Activated CD8-positive, alpha-beta memory T cell treated with anti-CD3 and anti-CD28 coated beads, Interleukin-2, amount 50 U/mL, for 24 hours (primary cell): Measurements from ENCODE around the gene TFPT.
"Not testable (repeated sequence)": the region's sequence is repeated elsewhere in the genome, so short reads cannot be mapped to it uniquely, and the experiment has no call there.

Experiments used
- DNase-seq: peaks from one replicate; pipeline ENCODE4 v3.0.0-alpha.2; 2020; ENCODE audit errors: extremely low read depth

TFPT gene

GRCh38 chr19:54121259-54121658 is 5.8 kb upstream of the TFPT start:
- no peak for DNase-seq

DNA sequence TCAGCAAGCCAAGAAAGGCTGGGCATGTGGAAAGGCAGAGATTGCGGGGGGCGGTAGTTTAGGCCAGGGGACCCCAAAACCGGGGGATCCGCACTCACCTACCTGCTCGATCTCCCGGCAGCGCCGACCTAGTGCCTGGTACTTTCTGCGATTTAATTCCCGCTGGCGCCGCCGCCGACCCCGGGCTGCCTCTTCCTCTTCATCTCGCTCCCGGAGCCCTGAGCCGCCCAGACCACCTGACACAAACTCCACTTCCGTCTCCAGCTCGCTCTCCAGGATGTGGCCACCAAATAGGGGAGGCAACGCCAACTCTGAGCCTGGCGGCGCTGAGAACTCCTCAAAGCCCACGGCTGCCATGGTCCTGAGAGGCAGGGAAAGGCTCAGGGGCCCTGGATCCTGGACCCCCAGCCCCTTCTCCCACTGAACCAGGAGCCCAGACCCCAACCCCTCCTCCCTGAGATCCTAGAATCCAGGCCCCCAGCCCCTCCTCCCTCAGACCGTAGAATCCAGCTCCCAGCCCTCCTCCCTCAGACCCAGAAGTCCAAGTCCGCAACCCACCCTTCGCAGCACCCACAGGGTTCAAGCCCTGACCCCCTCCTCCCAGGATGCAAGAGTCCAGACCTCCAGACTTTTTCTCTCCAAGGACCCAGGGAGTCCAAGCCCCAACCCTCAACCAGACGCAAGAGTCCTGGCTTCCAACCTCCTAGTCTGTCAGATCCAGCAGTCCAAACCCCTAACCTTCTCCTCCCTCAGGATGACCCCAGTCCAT is 933 bp downstream of the TFPT start:
- DNase-seq, result no peak

GRCh38 chr19:54109651-54110050 is 5.8 kb downstream of the TFPT start:
- DNase-seq, result no peak

- DNase-seq, result no peak
These were observed 7.0 kb downstream of the TFPT start for GRCh38 chr19:54108496-54108895.

- no peak for DNase-seq
These were observed 7.5 kb downstream of the TFPT start for GRCh38 chr19:54107876-54108490.

- no peak for DNase-seq
These were observed 8.7 kb downstream of the TFPT start for GRCh38 chr19:54106716-54107115.

DNA sequence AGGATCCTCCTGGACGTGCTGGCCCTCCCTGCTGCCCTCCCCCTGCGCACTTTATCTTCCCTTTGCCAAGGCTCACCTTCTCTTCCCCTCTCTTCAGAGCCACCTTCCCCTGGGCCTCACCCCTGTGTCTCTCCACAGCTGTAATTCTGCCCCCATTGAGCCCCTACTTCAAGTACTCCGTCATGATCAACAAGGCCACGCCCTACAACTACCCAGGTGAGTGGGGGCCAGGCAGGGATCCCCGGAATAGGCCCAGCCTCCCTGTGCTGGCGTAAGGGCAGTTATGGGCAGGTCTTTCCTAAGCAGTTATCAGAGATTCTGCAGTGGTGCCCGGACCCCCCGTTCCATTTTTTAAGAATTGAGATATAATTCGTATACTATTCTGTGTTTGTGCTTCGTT is 9.7 kb downstream of the TFPT start:
- no peak for DNase-seq

DNA sequence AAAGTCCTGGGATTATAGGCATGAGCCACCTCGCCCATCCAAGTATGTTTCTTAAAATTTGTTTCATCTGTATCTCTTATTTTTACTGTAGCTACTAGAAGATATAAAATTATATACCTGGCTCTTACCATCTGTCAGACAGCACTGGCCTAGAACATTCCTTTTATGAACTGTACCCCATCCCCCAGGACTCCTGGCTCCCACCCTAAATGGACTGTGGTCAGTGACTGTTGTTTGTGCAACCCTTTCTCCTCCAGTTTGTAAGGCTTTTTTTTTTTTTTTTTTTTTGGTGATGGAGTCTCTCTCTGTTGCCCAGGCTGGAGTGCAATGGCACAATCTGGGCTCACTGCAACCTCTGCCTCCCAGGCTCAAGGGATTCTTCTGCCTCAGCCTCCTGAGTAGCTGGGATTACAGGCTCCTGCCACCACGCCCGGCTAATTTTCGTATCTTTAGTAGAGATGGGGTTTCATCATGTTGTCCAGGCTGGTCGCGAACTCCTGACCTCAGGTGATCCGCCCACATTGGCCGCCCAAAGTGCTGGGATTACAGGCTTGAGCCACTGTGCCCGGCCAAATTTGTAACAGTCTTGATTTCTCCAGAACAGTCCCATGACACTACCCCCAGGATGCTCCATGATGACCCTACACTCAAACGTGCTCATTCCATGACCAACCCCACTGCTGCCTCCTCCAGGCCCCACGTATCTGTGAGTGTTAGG is 10.3 kb downstream of the TFPT start:
- DNase-seq, result no peak

DNA sequence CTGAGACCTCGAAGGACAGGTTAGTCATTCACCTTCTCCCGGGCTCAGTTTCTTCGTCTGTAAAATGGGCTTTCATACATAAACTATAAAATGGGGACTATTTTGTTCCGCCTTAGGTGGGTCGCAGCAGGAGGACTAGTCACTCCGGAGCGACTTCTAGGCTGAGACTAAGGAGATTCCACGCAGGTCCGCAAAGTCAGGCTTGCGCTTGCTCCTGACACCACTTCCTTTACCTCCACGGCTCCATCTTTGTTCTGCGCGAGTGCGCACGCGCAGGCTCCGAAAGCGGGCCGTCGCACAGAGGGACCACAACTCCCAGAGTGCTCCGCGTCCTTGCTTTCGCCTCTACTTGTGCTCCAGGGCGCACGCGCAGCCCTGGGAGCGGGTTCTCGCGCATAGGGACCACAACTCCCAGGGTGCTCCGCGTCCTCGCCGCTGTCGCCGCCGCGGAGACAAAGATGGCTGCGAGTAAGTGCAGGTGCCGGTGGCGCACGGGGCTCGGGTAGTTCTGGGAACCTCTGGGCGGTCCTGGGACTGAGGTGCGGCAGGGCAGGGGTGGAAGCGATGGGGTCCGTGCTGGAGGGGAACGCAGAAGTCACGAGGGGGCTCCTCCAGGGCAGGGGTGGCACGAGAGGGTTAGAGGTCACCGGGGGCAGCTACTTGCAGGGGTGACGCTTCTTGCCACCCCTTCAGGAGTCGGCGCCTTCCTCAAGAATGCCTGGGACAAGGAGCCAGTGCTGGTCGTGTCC is 12.9 kb downstream of the TFPT start, which contains the start of gene NDUFA3:
TSS of gene NDUFA3 (plus strand) at position 435 of the 749 bp plus-strand sequence. CDS start at position 459, 24 bp downstream.
- DNase-seq, result peak; percentile 90

DNA sequence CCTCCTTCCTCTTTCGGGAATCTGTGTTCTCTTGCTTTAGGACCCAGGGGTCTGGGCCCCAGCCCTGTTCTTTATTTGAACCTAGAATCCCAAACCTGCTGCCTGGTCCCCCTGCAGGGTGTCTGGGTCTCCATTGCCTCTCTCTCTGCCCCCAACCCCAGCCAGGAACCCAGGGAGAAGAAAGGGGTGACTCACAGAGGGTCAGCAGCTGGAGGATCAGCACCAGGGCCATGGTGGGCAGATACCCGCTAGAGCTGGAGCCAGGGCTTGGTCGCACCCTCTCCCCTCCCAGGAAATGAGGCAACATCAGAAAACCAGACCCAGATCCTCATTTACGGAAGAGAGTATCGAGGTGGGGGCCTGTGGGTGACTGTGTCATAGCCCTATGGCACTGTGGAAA is 14.9 kb downstream of the TFPT start, which contains the start of gene OSCAR:
TSS of gene OSCAR (minus strand) at position 243 of the 400 bp plus-strand sequence. CDS start at position 232, 11 bp downstream.
- no peak for DNase-seq

- not testable (repeated sequence) for DNase-seq
These were observed 15.6 kb downstream of the TFPT start for GRCh38 chr19:54099903-54100255.

DNA sequence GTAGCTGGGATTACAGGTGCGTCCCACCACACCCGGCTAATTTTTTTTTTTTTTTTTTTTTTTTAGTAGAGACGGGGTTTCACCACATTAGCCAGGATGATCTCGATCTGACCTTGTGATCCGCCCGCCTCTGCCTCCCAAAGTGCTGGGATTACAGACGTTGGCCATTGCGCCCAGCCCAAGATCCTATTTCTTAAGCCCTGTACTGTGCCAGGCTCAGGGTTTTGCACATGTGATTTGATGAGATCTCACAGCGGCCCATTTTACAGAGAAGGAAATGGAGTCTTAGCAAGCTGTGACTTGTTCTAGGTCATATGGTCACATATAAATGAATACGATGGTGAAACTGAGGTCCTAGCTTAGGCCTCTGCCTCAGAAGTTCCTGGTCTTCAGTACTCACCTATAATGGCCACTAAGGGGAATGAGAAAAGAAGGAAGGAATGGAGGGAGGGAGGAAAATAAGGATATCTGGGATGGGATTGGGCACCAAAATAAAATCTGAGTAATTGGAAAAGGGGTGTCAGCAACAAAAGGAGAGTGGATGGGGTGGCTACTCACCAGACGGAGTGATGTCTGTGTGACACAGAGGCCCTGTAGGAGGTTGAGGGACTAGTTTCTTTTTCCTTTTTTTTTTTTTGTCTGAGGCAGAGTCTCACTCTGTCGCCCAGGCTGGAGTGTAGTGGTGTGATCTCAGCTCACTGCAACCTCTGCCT is 16.1 kb downstream of the TFPT start:
- no peak for DNase-seq

- DNase-seq, result no peak
These were observed 18.8 kb downstream of the TFPT start for GRCh38 chr19:54096617-54097106.

DNA sequence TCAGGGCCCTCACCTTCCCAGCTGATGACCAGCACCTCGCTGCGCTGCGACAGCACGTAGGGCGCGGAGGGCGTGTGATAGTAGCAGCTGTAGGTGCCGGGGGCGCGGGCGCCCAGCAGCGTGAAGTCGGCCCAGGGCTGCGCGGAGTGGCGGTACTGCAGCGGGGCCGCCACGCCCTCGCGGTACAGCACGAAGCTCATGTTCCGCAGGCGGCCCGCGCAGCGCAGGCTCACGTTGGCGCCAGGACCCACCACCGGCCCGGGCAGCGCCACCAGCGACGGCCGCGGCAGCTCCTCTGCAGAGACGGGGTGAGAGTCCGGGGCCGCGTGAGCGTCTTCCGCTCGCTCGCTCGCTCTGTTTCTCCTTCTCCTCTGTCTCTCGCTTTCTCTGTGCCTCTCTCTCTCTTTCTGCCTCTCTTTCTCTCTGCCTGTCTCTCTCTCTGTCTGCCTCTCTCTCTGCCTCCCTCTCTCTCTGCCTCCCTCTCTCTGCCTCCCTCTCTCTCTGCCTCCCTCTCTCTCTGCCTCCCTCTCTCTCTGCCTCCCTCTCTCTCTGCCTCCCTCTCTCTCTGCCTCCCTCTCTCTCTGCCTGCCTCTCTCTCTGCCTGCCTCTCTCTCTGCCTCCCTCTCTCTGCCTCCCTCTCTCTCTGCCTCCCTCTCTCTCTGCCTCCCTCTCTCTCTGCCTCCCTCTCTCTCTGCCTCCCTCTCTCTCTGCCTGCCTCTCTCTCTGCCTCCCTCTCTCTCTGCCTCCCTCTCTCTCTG is 19.4 kb downstream of the TFPT start:
- DNase-seq, result not testable (repeated sequence)

DNA sequence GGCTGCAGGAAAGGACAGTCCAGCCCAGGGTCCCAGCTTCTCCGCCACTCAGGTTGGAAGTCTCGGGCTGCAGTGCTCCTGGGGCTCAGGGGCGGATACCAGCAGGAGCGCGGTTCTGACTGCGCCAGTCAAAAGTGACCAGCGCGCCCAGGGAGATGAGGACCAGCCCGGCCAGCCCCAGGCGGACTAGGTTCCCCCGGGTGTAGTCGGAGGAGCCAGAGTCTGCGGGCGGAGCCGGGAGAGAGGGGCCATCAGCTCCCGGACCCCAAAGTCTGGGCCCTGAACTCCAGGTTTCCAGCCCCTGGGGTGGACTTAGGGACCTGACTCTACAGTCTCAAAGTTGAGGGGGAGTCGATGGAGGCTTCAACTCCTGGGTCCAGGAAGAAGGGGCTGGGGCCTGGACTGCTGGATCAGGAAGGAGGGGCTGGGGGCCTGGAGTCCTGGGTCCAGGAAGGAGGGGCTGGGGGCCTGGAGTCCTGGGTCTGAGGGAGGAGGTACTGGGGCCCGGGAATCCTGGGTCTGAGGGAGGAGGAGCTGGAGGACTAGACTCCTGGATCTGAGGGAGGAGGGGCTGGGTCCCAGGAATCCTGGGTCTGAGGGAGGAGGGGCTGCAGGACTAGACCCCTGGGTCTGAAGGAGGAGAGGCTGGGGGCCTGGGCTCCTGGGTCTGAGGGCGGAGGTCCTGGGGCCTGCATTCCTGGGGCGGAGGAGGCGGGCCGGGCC is 20.2 kb downstream of the TFPT start:
- DNase-seq, result no peak

- no peak for DNase-seq
These were observed 20.9 kb downstream of the TFPT start for GRCh38 chr19:54094426-54095000.

- no peak for DNase-seq
These were observed 31.0 kb downstream of the TFPT start for GRCh38 chr19:54084410-54084809.

DNA sequence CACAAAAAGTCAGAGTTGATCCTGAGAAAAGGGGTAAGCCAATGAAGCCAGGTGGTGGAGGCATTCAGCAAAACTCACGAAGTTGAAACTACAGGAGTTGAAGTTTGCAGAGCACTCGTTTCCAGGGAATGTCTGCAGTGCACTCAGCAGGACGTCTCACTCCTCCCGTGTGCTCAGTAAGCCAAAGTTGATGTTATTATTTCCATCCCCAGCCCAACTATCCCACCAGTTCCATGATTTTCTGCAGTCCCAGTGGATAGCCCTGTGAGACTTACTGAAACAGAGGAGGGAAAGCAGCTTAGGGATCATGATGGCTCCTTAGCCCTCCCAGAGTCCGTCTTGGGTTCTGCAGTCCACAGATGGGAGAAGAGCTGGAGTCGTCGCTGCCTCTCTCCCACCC is 34.4 kb downstream of the TFPT start, which contains the start of gene TARM1:
TSS of gene TARM1 (minus strand) at position 334 of the 400 bp plus-strand sequence. CDS start at position 309, 25 bp downstream.
- no peak for DNase-seq

GRCh38 chr19:54077334-54077733 is 38.1 kb downstream of the TFPT start:
- no peak for DNase-seq
